Lower leg skin (tissue), 3 donors: ENCODE data around the gene IL1RAPL1.

Source experiments
- POLR2A ChIP-seq, 2 donors: fragments of 450-650 bp; IDR thresholded peaks; one replicate each; pipeline ENCODE4 v1.6.1; 2016 to 2017; ENCODE audit warnings: antibody characterized with exemption in 2 of 2, mild to moderate bottlenecking in 1 of 2, moderate library complexity in 1 of 2
- TF ChIP-seq, protein P1 (sequence below), 3 donors: fragments of 450-650 bp; IDR thresholded peaks; one replicate each; pipeline ENCODE4 v1.5.1; 2016; ENCODE audit warnings: antibody characterized with exemption in 3 of 3, mild to moderate bottlenecking in 3 of 3, moderate library complexity in 2 of 3

DNA sequence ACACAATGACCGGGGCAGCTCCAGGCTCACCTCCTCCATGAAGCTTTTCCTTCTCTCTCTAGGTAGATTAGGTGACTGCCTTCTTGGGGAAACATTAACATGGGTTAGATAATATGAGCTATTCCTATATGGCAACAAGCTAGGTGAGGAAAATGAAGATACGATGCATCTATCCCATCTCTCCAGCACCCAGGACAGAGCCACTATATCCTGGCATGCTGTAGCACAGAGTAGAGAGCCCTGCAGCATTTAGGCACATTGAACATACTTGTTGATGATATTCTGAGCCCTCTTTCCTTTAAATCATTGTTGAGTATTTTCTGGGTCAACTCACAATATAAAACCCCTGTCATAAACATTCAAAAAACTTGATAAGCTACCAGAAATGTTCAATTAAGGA lies 1133.9 kb downstream of the IL1RAPL1 start:
- TF ChIP-seq, protein P1, sequence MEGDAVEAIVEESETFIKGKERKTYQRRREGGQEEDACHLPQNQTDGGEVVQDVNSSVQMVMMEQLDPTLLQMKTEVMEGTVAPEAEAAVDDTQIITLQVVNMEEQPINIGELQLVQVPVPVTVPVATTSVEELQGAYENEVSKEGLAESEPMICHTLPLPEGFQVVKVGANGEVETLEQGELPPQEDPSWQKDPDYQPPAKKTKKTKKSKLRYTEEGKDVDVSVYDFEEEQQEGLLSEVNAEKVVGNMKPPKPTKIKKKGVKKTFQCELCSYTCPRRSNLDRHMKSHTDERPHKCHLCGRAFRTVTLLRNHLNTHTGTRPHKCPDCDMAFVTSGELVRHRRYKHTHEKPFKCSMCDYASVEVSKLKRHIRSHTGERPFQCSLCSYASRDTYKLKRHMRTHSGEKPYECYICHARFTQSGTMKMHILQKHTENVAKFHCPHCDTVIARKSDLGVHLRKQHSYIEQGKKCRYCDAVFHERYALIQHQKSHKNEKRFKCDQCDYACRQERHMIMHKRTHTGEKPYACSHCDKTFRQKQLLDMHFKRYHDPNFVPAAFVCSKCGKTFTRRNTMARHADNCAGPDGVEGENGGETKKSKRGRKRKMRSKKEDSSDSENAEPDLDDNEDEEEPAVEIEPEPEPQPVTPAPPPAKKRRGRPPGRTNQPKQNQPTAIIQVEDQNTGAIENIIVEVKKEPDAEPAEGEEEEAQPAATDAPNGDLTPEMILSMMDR (IDR thresholded peaks at IDR 0.05), result no peak
- no peak for TF ChIP-seq POLR2A (IDR thresholded peaks at IDR 0.05)
